Measurements from ENCODE around the gene CADPS. TPM values are rescaled to one million over a fixed set of nuclear protein-coding genes. Genes with fewer than 3 reads are reported as not detected.
"Not testable (repeated sequence)": the region's sequence is repeated elsewhere in the genome, so short reads cannot be mapped to it uniquely, and the experiment has no call there.

The CADPS gene
- polyA plus RNA-seq, 10 donors: 1.0 to 5.4 (median 2.9) TPM

DNA sequence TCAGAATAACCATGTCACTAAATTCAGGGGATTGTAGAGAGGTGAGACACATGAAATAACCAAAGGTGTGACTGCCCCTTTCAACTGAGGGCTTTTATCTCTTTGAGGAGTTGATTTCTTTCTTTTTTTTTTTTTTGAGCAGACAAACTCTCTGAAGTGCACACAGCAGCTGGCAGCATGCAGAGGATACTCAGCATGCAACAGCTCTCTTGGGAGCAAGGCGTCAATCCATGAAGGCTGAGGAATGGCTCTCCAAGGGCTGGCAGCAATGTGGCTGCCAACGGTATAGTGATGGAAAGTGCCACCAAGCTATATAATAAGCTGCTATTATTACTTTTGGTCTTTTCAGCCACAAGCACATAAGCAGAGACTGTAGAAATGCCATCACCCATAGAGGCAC lies 275.2 kb downstream of the CADPS start:
- DNase-seq: no peak

DNA sequence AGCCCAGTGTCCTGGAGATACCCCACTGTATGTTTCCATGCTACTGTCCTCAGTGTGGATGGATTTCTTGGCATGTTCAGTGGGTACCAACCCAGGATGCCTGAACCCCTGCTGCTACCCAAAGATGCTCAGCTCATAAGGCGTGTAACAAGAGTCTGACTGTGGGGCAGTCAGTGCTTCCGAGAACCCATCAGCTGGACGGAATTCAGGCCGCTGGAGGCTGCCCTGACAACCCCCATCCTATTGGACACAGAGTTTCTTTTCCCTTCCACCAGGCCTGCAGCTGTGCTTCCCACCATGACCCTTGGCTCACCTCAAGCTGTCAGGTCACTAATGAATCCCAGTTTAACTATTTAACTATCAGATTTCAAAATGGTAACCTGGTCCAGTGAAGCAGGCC lies 277.7 kb downstream of the CADPS start:
- peak in 2 of 3 donors; percentile 8 to 34 for DNase-seq

DNA sequence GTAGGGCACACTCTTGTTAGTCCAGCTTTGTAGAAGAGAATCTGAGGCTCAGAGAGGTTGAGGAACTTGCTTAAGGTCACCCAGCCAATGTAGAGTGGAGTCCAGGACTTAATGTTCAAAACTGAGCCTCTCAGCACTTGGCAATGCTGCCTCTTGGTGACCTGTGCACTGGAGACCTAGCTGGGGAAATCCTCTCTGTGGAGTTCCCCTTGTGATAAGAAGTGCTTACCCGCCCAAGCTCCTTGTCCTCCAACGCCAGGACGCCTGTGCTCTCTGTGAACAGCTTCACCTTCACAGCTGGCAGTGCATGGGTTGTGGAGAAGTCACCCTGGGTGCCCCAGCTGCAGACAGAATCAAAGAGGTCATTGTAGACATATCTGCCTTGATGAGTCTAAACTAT lies 282.8 kb downstream of the CADPS start:
- no peak for DNase-seq

DNA sequence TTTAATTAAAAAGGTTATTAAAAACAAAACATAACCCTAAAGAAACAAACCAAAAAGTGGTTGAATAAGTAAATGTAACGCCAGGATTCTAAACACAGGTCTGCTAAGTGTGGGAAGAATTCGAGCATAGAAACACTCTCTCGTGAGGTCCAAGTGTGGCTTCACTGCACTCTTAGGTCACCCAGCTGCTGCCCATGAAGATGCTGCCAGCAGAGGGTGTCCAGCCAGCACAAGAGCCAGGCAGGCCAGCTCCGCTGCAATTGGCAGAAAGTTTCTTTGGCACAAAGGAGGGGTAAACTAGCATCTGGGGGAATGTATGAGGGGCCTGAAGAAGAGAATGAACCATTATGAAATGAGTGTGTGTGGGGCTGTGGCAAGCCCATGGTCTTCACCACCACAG lies 286.1 kb downstream of the CADPS start:
- no peak for DNase-seq

DNA sequence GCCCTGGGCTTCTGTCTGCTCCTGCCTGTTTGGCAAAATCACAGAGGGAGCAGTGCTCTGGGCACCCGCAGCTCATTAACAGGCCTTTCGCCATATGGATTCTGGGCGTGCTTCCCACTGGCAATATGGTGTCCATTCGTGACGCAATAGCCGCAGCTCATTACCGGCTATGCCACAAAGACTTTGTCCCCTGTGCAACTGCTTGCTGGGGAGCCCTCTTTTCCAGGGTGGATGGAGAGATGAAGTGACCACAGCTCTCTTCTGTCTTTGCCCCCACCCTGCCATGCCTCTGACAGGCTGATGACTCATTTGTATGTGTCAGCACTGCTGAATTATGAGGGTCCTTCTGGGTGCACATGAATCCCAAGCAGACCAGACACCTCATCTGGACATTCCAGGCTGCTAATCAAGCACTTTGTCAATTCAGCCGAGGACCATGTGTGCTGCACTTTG lies 287.6 kb downstream of the CADPS start:
- peak in 1 of 3 donors; percentile 94 for DNase-seq

DNA sequence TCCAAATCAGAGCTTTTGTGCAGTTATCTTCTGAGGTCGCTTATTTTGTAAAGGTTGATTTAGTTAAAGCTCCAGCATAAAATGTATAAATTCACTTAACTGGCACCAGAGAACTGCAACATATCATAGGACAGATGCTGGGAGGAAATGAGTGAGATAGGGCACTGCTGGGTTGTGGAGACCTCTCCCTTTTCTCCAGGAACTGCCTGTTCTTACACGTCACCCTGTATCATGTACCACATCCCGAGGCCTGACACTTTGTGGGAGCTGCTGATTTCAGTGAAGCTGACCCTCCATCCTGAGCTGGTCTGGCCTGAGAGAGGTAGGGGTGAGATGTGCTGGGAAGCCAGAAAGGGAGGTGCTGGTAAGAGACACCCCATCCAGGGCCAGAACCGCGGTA lies 288.0 kb downstream of the CADPS start:
- DNase-seq: no peak

DNA sequence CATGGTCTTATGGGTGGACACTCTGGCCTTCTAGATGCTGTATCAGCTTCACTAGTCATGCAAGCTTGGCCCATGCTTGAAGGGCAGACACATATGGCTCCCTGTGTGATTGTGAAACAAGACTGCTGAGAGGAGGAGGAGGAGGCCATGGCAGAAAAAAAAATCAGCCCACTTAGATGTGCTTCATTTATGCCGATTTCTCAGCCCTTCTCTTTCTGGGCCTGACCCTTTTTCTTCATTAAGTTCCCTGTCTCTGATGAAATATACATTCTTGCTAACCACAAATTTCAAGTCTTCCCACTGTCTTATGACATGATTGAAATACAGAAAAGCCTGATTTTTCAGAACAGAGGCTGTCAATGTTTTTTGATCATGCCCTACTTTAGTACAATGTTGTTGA lies 288.9 kb downstream of the CADPS start:
- peak in 1 of 3 donors; percentile 57 for DNase-seq

DNA sequence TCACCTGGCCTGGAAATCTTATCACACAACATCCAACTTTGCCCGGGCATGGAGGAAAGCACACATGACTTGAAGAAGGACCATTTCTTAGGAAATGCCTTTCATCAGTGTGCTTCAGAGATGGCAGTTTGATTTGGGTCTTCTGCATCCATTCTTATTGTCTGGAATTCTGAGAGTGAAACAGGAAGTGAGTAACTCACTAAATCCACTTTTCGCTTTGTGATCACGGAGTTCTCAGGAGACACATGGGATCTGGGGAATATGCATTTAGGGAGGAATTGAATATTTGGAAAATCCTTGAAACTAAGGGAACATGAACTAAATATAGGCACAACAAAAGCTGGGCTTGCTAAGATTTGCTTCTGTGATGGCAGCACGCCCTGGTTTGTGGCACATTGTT lies 289.4 kb downstream of the CADPS start:
- DNase-seq: no peak

DNA sequence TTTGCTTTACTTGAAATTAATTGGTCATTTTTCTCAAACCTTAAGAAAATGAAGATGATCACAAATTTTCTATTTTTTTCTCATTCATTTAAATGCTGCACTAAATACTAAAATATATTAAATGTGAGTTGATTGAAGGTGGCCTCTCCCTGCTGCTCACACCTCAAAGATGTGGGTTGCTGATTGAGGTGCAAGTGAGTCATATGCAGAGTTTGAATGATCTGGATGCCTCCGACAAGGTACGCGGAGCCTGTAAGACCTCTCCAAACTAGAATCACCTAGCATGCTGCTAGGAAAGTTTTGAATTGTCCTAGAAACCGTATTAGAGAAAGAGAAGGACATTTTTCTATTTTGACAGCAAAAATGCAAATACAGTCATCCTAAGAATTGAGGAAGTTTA lies 290.6 kb downstream of the CADPS start:
- DNase-seq: no peak

DNA sequence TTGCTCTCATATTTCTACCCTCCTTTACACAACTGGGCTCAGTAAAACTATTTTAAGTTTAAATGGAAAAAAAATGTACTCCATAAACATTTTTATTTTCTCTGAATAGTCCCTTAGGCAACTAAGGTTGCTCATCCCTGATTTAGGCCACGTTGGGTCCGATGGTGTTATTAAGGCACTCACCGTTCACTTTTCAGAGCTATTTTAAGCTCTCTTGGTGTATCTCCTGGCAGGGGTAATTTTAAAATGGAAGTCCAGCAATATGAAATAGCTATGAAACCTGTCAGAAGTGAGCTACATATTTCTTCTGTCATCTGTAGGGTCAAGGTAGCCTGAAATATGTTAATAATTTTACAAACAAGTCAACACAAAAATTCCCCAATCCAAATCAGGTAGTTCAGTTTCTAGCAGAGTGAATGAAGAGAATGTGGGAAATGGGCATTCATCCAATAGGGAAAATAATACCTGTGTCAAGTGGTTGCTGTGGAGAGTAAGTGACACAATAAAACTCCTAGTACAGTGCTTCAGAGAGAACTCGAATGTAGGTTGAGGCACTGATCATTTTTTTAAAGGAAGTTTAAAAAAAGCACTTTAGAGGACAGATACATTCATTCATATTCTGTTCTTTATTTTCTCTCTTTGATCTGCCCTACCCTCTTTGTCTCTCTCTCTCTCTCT lies 292.6 kb downstream of the CADPS start:
- DNase-seq: no peak

DNA sequence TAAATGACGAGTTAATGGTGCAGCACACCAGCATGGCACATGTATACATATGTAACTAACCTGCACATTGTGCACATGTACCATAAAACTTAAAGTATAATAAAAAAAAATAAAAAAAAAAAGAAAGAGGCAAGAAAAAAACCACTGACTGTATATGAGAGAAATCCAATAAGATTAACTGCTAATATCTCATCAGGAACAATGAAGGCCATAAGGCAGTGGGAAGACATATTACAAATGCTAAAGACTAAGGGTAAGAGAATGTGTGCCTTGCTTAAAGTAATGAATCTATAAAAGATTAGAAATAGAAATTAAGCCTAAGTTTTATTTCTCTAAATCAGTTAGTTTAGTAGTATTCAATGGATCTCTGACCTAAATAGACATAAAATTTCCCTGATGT lies 294.7 kb downstream of the CADPS start:
- not testable (repeated sequence) for DNase-seq

DNA sequence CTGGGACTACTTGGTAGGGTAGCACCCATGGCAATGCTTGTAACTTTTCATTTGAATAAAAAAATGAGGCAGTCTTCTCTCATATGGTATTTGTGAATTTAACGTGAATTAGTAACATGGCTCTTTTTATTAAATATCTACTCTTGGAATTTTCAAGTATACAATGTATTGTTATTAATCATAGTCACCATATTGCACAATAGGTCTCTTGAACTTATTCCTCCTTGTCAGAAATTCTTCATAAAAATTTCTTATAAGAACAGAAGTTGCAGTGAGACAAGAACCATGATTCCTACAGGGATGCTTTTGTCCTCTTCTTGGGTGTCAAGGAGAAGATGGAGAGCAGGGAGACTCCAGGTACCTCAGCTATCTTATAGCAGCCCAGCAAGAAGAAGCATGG lies 298.1 kb downstream of the CADPS start:
- DNase-seq: no peak

DNA sequence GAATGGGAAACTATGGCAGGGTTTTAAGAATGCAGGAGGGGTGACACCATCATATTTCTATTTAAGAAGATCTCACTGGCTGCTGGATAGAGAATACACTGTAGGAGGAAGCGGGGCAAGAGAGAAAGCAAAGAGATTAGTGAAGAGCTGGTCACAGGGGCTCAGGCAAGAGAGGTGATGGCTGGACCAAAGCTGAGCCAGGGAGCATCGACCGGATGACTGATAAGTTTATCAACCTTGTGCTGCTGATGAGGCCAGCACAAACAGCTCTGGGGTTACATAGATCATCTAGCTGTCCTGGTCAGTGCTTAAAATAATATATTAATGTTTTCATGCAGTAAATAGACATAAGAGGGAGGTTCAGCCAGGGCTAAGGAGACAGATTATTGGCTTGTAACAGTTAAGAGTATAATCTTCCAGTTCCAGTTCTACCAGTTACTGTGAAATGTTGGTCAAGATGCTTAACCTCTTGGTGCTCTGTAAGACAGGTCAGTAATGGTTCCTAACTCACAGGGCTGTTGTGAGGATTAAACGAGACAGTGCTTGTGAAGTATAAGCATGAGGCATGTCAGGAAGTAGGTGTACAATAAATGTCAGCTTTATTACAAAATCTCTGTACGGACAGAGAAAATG lies 300.8 kb downstream of the CADPS start:
- DNase-seq: no peak

DNA sequence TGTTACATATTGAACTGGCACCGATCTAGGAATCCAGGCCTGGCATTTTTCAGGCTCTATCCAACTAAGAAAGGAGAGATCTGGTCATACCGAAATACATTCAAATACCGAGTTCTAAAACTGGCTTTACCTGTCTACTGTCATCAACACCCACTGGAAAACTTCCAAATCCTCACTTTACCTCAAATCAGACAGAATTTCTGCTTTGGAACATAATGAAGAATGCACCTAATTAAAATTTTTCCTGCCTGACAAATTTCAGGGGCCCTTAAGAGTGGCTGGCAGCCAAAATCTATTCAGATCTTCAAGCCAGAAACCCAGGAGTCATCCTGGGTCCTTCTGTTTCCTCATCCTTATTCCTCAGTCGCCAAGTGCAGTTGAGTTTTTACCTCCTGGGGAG lies 303.3 kb downstream of the CADPS start:
- no peak for DNase-seq

DNA sequence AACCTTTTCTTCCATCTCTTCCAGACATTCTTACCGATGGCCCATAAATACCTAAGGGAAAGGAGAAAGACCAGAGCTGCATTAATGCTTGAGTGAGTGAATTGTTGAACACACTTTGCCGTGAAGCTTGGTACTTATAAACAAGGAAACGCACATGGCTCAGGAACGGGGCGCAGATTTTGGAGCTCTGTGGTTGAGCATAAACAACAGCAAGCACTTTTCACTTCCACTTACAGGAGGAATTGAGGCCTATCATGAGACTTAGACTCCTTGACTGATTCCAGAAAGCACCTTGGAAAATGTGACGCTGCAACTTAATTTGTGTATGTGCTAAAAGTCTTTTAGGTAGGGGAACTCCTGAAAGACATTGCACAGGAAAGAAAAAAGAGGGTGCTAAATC lies 304.3 kb downstream of the CADPS start:
- DNase-seq: no peak

DNA sequence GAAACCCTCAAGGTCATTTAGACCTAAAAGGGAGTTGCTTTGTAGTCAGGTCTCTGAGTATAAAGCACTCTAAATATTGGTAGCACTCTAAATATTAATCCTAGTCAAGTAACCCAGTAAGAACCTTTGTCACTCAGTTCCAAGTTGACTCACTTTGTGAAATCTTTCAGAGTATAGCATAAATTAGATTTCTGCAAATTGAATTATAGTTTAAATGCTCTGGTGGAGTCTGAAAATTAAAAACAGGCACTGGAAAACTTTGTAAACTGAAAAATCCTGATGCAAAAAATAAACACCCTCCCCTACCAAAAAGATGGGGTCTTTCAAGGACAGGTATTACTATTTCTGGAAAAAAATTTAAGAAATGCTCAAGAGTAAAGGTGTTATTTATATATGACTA lies 305.6 kb downstream of the CADPS start:
- DNase-seq: no peak

DNA sequence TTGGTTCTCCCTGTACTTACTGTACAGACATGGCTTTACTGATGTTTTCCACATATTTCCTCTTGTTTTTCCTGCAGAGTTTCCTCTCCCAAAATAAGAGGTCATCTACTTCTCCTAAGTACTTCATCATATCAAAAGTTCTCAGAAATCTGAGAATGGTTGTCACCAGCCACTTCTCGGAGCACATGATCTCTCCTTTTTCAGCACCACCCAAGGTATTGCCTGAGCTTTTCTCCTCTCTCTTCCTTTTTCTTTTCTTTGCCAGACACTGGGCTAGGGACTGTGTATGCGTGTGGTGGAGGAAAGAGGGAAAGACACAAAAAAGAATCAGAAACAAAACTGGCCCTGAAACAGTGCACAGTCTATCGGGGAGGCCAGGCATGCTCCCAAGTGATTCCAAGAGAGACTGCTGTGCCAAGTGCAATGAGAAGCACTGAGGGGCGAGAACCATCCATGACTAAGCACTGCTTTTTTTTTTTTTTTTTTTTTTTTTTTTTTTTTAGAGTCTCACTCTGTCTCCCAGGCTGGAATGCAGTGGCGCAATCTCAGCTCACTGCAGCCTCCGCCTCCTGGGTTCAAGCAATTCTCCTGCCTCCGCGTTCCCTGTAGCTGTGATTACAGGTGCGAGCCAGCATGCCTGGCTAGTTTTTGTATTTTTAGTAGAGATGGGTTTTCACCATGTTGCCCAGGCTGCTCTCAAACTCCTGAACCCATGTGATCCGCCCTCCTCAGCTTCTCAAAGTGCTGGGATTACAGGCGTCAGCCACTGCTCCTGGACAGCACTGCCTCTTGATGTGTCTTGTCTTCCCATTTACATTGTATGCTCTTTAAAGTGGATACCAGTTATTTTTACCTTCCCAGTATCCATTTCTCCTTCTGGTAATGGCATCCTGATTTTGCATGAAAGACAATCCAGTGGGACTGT lies 307.9 kb downstream of the CADPS start:
- peak in 2 of 3 donors; percentile 3 to 57 for DNase-seq

DNA sequence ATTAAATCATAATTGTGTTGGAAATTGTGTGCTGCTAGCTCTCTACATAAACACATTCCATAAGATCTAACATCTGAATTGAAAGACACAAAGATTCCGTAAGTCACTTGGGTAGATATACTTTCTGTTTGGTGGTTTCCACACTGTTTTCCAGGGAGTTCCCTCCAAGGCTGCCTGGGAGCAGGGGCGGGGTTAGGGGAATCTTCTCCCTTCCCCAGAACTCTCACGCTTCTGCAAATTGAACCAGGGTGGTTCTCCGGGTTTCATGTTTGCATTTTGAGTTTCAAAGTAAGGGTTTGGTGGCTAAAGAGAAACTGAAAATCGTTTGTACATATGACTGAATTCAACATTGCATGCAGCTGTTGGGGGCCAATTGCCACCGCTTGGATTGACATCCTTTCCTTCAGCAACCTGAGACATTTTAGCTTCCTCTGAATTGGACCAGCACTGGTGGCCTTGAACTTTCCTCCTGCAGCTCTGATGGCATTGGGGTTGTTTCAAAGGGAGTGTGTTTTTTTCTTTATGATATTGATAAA lies 309.1 kb downstream of the CADPS start:
- no peak for DNase-seq

DNA sequence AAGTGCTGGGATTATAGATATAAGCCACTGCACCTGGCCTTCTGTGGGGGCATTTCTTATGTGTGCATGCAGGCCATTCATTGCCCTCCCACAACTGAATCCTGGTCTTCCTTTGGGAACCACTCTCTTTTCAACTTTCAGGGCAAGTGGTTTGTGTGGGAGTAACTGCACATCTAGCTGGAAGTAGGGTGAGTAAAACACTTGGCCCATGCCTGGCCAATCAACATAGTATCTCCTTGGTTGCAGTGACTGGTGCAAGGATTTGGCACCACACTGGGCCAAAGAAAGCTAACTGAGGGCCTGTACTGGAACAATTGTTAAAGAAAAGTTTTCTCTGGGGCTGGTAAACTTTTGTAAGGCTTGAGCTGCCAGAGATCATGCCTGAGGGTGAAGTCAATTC lies 312.6 kb downstream of the CADPS start:
- no peak for DNase-seq

DNA sequence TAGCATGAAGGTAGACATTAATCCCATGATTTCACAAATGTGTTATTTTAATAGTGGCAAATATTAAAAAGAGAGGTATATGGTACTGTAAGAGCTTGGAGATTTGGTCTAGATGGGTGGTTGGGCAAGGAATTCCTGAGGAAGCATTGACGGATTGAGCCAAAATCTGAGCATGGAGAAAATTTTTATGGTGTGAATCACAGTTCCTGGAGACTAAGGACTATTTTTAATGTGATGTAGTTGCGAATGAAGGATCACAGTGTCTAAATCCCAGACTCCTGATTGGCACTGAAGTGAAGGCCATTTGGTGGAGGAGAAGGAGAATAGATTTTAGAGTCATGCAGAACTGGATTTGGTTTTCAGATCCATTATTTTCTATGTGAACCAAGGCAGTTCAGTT lies 313.2 kb downstream of the CADPS start:
- peak in 1 of 3 donors; percentile 74 for DNase-seq

DNA sequence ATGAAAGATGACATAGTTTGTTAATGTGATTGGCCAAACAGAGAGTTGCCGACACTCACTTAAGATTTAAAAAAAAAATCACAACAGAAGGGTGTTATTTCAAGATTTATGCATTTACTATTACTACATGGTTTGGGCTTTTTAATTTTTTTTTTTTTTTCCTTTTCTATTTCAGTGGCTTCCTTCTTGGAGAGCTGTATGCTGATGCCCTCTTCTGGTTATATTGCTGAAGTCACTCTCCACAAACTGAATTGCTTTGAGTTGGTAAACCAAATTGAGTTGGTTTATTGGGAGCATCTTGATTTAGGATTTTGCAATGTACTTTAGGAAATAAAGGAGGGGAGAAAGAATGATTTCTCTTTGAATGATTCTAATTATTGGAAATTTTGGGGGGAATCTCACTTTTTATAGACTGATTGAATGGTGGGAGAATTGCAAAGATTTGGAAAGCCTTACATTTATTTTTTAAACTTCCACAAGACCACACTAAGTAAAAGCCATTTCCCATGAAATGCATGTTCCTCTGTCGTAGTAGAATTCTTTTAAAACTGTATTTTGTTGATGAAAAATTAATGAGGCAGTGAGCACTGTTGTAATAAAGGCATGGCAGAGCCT lies 315.3 kb downstream of the CADPS start:
- peak in 1 of 3 donors; percentile 24 for DNase-seq

DNA sequence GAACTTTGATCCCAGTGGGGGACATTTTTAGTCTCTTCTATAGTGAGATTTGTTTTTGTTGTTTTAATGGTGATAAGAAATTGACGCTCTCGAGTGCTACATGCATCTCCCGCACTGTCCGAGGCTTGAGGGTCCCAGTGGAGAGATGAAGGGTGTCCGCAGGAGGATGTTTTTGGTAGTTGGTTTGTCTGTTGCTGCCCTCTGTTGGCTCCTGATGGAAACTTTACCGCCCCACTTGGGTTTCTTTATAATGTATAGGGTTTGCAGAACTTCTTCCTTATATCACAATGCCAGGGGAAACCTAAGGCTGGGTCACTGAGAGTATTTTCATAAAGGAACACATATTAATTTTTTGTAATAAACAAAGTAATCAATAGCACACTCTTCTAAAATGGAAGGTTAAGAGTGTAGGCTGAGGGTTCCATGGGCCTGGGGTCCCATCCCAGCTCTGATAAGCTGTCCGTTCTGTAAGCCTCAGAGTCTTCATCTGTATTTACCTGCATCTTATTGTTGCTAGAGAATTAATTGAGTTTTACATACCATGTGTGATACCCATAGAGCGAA lies 316.6 kb downstream of the CADPS start:
- DNase-seq: peak in 1 of 3 donors; percentile 11
